IMR-90 (cell line): ENCODE results near the gene ZNF587B.

Experiments used
- BHLHE40 ChIP-seq: fragments of 150-350 bp; IDR thresholded peaks from 2 replicates; pipeline ENCODE4 v1.6.1; 2016; ENCODE audit warnings: mild to moderate bottlenecking, low read depth, low read length
- CTCF ChIP-seq: conservative IDR thresholded peaks from 2 replicates; pipeline ENCODE4 v1.5.1; 2012; ENCODE audit warnings: mild to moderate bottlenecking, low read depth, low read length, improper control_type of control experiment
- POLR2A ChIP-seq: IDR thresholded peaks from 2 replicates; pipeline ENCODE4 v1.6.1; 2012; ENCODE audit warnings: mild to moderate bottlenecking, low read depth, low read length
- USF2 ChIP-seq: fragments of 150-350 bp; IDR thresholded peaks from 2 replicates; pipeline ENCODE4 v1.6.1; 2017; ENCODE audit warnings: mild to moderate bottlenecking, antibody characterized with exemption, low read length, low read depth

- TF ChIP-seq CTCF (no peak), POLR2A (no peak), BHLHE40 (no peak), USF2 (no peak)
These were observed 43.8 kb upstream of the ZNF587B start for GRCh38 chr19:57786286-57786685.
